SHP77 (cell line): ENCODE measurements around the gene ERFL.

Source experiments
- DNase-seq, 2 experiments: peaks; one replicate each; lab custom pipeline; 2025; lab: John Stamatoyannopoulos, UW

The ERFL gene

GRCh38 chr19:41913538-41914423 is 14.5 kb downstream of the ERFL start:
- DNase-seq = no peak

- no peak for DNase-seq
Observed at GRCh38 chr19:41912899-41913537, 15.2 kb downstream of the ERFL start.

GRCh38 chr19:41911889-41912731 is 16.1 kb downstream of the ERFL start:
- no peak for DNase-seq

GRCh38 chr19:41910992-41911888 is 17.0 kb downstream of the ERFL start:
- no peak for DNase-seq

- no peak for DNase-seq
Observed at GRCh38 chr19:41910240-41910991, 17.8 kb downstream of the ERFL start.

- no peak for DNase-seq
Observed at GRCh38 chr19:41909706-41910105, 18.5 kb downstream of the ERFL start.

GRCh38 chr19:41908724-41909464 is 19.4 kb downstream of the ERFL start:
- no peak for DNase-seq

GRCh38 chr19:41907994-41908615 is 20.1 kb downstream of the ERFL start:
- no peak for DNase-seq

GRCh38 chr19:41906916-41907680 is 21.2 kb downstream of the ERFL start:
- no peak for DNase-seq

- DNase-seq = no peak
Observed at GRCh38 chr19:41906271-41906670, 22.0 kb downstream of the ERFL start.

- DNase-seq = no peak
Observed at GRCh38 chr19:41905273-41906002, 22.8 kb downstream of the ERFL start.

GRCh38 chr19:41904118-41904870 is 24.0 kb downstream of the ERFL start:
- DNase-seq = peak; percentile 56 to 63

GRCh38 chr19:41903193-41903953 is 24.9 kb downstream of the ERFL start:
- no peak for DNase-seq

GRCh38 chr19:41902594-41902993 is 25.7 kb downstream of the ERFL start:
- DNase-seq = no peak

- no peak for DNase-seq
Observed at GRCh38 chr19:41901707-41902360, 26.4 kb downstream of the ERFL start.

- DNase-seq = no peak
Observed at GRCh38 chr19:41898235-41898634, 30.0 kb downstream of the ERFL start.
